Transverse colon (tissue), 4 donors: ENCODE results near the gene CCSER2. TPM values are rescaled to one million over a fixed set of nuclear protein-coding genes. Genes with fewer than 3 reads are reported as not detected.

ENCODE experiments used
- DNase-seq: peaks from one replicate; pipeline ENCODE4 v3.0.0-alpha.2; 2019
- H3K27ac ChIP-seq, 4 donors: fragments of 200-600 bp; sonication (generic); 2 replicates each; pipeline ENCODE4 v1.5.1; 2016 to 2018; ENCODE audit warnings: inconsistent platforms in 4 of 4
- H3K27me3 ChIP-seq: fragments of 200-600 bp; sonication (generic); 2 replicates; pipeline ENCODE4 v1.5.1; 2017; ENCODE audit warnings: inconsistent platforms
- H3K36me3 ChIP-seq, 4 donors: fragments of 200-600 bp; sonication (generic); 2 replicates each; pipeline ENCODE4 v1.5.1; 2017 to 2019; ENCODE audit warnings: inconsistent platforms in 4 of 4
- H3K4me1 ChIP-seq, 4 donors: fragments of 200-600 bp; sonication (generic); 2 replicates each; pipeline ENCODE4 v1.5.1; 2017 to 2020; ENCODE audit warnings: inconsistent platforms in 4 of 4
- H3K4me3 ChIP-seq, 4 donors: fragments of 200-600 bp; sonication (generic); 1 replicate in 1 of 4; 2 replicates in 3 of 4; pipeline versions ENCODE4 v1.5.1 to v1.6.1; 2017 to 2019; ENCODE audit warnings: inconsistent platforms in 4 of 4
- H3K9me3 ChIP-seq, 2 donors: fragments of 200-600 bp; sonication (generic); 2 replicates each; pipeline ENCODE4 v1.5.1; 2017 to 2019; ENCODE audit warnings: inconsistent platforms in 2 of 2
- EP300 ChIP-seq: sonication (generic); formaldehyde crosslinking; IDR thresholded peaks from one replicate; pipeline ENCODE4 v1.6.1; 2017; ENCODE audit warnings: antibody characterized with exemption, low read depth
- POLR2A ChIP-seq: fragments of 450-650 bp; IDR thresholded peaks from one replicate; pipeline ENCODE4 v1.6.1; 2016; ENCODE audit warnings: antibody characterized with exemption, mild to moderate bottlenecking, moderate library complexity
- POLR2AphosphoS5 ChIP-seq, 3 donors: sonication (generic); formaldehyde crosslinking; IDR thresholded peaks; one replicate each; pipeline ENCODE4 v1.6.1; 2016; ENCODE audit warnings: antibody characterized with exemption in 3 of 3
- WGBS, 2 donors: methylation state at CpG; one replicate each; pipeline ENCODE4 v1.1.5; 2018; ENCODE audit warnings: low coverage in 1 of 2; 5-methylcytosine and 5-hydroxymethylcytosine counted together
- in situ Hi-C, 4 donors: fragments of 200-750 bp; cut with MboI; loops; one replicate each; pipeline versions ENCODE4 v1.15.0 to v1.15.1; 2017; ENCODE audit warnings: low sequenced_read_pairs in 3 of 4, low pct_ligation_motif_present in 1 of 4, low pct_unique_long_range_greater_than_20kb in 1 of 4
- intact Hi-C: fragments of 100-400 bp; cut with DNase I; formaldehyde crosslinking; loops from one replicate; pipeline ENCODE4 v1.15.1; 2023; ENCODE audit warnings: low total_unique reads
- total RNA-seq, 4 donors: library from RNA; depleted of rRNA; stranded (reverse); fragments of >200 nt; gene quantifications; one replicate each; pipeline ENCODE4 v1.1.0, GENCODE V29; 2016
- TF ChIP-seq, protein P1 (sequence below), 5 experiments: fragments of 200-600 bp in 3 of 5; fragments of 450-650 bp in 2 of 5; sonication (generic) in 3 of 5; IDR thresholded peaks; 1 replicate in 2 of 5; 2 replicates in 3 of 5; pipeline ENCODE4 v1.5.1; 2016 to 2017; ENCODE audit warnings: antibody characterized with exemption in 5 of 5, inconsistent platforms in 3 of 5, mild to moderate bottlenecking in 2 of 5, moderate library complexity in 1 of 5

The CCSER2 gene
- total RNA-seq, 4 donors from 2014 or later, result 20.9 to 45.6 (median 33.7) TPM

DNA sequence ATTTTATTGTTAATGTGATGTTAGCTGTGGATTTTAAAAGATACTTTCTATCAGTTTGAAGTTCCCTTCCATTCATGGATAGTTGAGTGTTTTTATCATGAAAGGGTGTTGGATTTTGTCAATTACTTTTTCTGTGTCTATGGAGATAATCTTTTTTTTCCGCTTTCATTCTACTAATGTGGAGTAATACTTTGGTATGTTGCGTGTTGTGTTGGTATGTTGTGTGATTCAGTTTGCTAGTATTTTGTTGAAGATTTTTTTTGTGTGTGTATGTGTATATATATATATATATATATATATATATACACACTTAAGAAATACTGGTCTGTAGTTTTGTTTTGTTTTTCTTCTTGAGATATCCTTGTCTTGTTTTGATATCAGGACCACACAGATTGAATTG, 100.3 kb downstream of the CCSER2 start:
- WGBS, 2 donors, result 90 to 100% methylated on average over 2 of the region's 2 CpGs
- intact Hi-C loops, result no loop called here
- H3K27ac ChIP-seq, result no peak overlapping the region

DNA sequence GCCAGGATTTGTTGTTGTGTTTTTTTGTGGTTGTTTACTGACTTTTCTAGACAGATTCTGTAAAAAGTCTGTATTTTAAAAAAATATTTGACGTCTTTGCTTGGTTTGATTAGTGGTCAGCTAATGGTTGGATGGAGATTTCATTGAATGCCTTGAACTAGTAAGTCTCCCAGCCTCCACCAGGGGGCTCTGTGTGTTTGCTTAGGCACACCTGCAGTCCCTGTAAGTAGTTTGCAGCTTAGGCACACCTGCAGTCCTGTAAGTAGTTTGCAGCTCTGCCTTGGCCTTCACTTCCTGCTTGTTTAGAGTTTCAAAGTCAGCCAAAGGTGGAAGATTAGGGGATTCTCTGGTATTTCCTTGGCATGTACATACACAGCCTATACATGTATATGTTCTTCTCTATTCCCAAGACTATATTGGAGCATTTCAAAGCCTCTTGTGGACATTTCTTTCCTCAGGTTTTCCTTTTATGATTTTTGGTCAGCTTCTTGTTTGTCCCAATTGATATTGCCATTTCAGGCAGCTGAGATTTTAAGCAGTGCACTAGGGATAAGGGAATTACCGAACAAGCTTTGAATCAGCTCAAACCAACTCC, 101.6 kb downstream of the CCSER2 start:
- intact Hi-C loops (no loop called here), in situ Hi-C loops (no loop called here)
- Histone ChIP-seq H3K27me3 (no peaks in the 10 kb centered on the region), H3K4me3 (no peak overlapping the region), H3K4me1 (peaks cover 3 to 30% (median 13%) of the 10 kb centered on the region in 4 donors), H3K36me3 (peaks cover 0 to 4% (median 0%) of the 10 kb centered on the region in 4 donors), H3K27ac (peak overlapping the region in 1 of 4 donors; percentile 3), H3K9me3 (no peaks in the 10 kb centered on the region)
- 81 to 83% methylated on average over 1 to 2 of the region's 2 CpGs for WGBS, 2 donors
- TF ChIP-seq, protein P1, sequence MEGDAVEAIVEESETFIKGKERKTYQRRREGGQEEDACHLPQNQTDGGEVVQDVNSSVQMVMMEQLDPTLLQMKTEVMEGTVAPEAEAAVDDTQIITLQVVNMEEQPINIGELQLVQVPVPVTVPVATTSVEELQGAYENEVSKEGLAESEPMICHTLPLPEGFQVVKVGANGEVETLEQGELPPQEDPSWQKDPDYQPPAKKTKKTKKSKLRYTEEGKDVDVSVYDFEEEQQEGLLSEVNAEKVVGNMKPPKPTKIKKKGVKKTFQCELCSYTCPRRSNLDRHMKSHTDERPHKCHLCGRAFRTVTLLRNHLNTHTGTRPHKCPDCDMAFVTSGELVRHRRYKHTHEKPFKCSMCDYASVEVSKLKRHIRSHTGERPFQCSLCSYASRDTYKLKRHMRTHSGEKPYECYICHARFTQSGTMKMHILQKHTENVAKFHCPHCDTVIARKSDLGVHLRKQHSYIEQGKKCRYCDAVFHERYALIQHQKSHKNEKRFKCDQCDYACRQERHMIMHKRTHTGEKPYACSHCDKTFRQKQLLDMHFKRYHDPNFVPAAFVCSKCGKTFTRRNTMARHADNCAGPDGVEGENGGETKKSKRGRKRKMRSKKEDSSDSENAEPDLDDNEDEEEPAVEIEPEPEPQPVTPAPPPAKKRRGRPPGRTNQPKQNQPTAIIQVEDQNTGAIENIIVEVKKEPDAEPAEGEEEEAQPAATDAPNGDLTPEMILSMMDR (IDR thresholded peaks at IDR 0.05), result peak; percentile 63 to 69 (median 65)
- TF ChIP-seq POLR2A, result no peak
- no peak for TF ChIP-seq POLR2AphosphoS5 (IDR thresholded peaks at IDR 0.05)
- TF ChIP-seq EP300, result no peak
- DNase-seq, result peak; percentile 79

More for the DNA sequence above, 100.3 kb downstream of the CCSER2 start:
- DNase-seq, result no peak
- Histone ChIP-seq H3K4me3 (no peak overlapping the region), H3K36me3 (peaks cover 0 to 4% (median 0%) of the 10 kb centered on the region in 4 donors), H3K4me1 (peaks cover 5 to 38% (median 20%) of the 10 kb centered on the region in 4 donors), H3K27me3 (no peaks in the 10 kb centered on the region), H3K9me3 (no peaks in the 10 kb centered on the region)
- TF ChIP-seq, protein P1 (IDR thresholded peaks at IDR 0.05), result no peak
- TF ChIP-seq POLR2AphosphoS5 (IDR thresholded peaks at IDR 0.05), result no peak
- in situ Hi-C loops, result no loop called here

DNA sequence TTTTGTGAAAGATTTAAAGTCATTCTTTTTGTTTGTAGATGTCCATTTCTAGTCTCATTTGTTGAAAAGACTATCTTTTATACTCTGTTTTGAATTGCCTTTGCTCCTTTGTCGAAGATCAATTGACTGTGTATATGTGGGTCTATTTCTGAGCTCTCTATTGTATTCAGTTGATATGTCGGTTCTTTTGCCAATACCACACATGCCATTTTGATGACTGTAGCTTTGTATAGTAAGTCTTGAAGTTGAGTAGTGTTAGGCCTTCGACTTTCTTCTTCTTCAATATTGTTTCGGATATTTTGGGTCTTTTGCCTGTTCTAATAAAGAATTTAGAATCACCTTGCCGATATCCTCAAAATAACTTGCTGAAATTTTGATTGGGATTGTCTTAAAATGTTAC, 104.5 kb downstream of the CCSER2 start:
- Histone ChIP-seq H3K4me1 (peaks cover 0 to 24% (median 10%) of the 10 kb centered on the region in 4 donors), H3K4me3 (no peak overlapping the region), H3K27ac (no peak overlapping the region), H3K36me3 (no peaks in the 10 kb centered on the region), H3K27me3 (no peaks in the 10 kb centered on the region), H3K9me3 (no peaks in the 10 kb centered on the region)
- WGBS, 2 donors, result 92 to 93% methylated on average over 5 of the region's 5 CpGs
- intact Hi-C loops, result no loop called here
- TF ChIP-seq POLR2A (no peak), POLR2AphosphoS5 (IDR thresholded peaks at IDR 0.05) (no peak), EP300 (no peak)
- TF ChIP-seq, protein P1 (IDR thresholded peaks at IDR 0.05), result no peak
- in situ Hi-C loops, result no loop called here
- no peak for DNase-seq

DNA sequence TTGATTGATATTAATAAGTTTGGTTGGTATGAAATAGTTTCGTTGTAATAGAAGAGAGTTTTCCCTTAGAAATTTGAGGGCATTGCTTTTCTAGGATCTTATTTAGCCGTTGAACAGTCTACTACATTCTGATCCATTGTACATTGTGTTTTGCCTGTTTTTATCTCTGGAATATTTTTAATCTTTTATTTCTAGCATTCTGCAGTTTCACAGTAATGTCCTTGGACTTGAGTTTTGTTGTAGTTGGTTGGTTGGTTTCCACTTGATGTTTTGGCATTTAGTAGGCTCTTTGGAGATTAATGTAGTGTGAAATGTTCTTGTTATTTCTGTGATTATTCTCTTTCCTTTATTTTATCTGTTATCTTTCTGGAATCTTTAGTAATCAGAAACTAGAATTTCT, 112.4 kb downstream of the CCSER2 start:
- no peak overlapping the region for H3K27ac ChIP-seq
- 91 to 100% methylated on average over 2 of the region's 2 CpGs for WGBS, 2 donors
- no peak for TF ChIP-seq POLR2A

More for the DNA sequence above, 112.4 kb downstream of the CCSER2 start:
- H3K9me3 ChIP-seq, result no peaks in the 10 kb centered on the region
- H3K4me1 ChIP-seq, result peaks cover 0 to 2% (median under 1%) of the 10 kb centered on the region in 4 donors
- in situ Hi-C loops, result no loop called here
- peaks cover 0 to 6% (median under 1%) of the 10 kb centered on the region in 4 donors for H3K36me3 ChIP-seq
- no peaks in the 10 kb centered on the region for H3K27me3 ChIP-seq
- intact Hi-C loops, result no loop called here
- no peak for DNase-seq
- no peak overlapping the region for H3K4me3 ChIP-seq
